ENCODE results near the gene GRK4.

- TF ChIP-seq CTCF (conservative IDR thresholded peaks at IDR 0.05; ENCODE audit: low read length): peak; percentile 36
- TF ChIP-seq EZH2phosphoT487 (IDR thresholded peaks at IDR 0.05; ENCODE audit: borderline replicate concordance): no peak
These were observed 1.4 kb upstream of the GRK4 start for GRCh38 chr4:2961811-2962441.

Data from Loucy (cell line).